HepG2 (cell line): ENCODE results near the gene PAFAH1B1.

Source experiments
- GPN1 ChIP-seq: sonication (generic); formaldehyde crosslinking; IDR thresholded peaks from 2 replicates; pipeline ENCODE4 v1.5.1; 2020; ENCODE audit warnings: missing genetic modification reagents, borderline replicate concordance
- KLF12 ChIP-seq: sonication (generic); formaldehyde crosslinking; IDR thresholded peaks from 2 replicates; pipeline ENCODE4 v1.4.0; 2020; ENCODE audit warnings: missing genetic modification reagents, borderline replicate concordance
- PHF5A ChIP-seq: IDR thresholded peaks from one replicate; pipeline ENCODE4 v1.6.1; 2018; ENCODE audit warnings: low read depth, missing genetic modification reagents; ENCODE audit not compliant: unreplicated experiment
- POLR2AphosphoS5 ChIP-seq: IDR thresholded peaks from 2 replicates; pipeline ENCODE4 v1.6.1; 2012; ENCODE audit warnings: low read depth, low read length
- TCF12 ChIP-seq, 2 experiments: fragments of 450-650 bp in 1 of 2; sonication (generic) in 1 of 2; formaldehyde crosslinking in 1 of 2; IDR thresholded peaks; 2 replicates each; pipeline versions ENCODE4 v1.6.1 to v1.8.0; 2017 to 2022; ENCODE audit warnings: antibody characterized with exemption in 1 of 2, mild to moderate bottlenecking in 1 of 2, missing genetic modification reagents in 1 of 2, moderate library complexity in 1 of 2
- ZNF335 ChIP-seq: sonication (generic); formaldehyde crosslinking; IDR thresholded peaks from 2 replicates; pipeline ENCODE4 v1.4.0; 2020; ENCODE audit warnings: missing genetic modification reagents
- TF ChIP-seq, protein P1 (sequence below): conservative IDR thresholded peaks from 2 replicates; pipeline ENCODE4 v1.6.1; 2018; ENCODE audit warnings: missing genetic modification reagents
- TF ChIP-seq, protein P2 (sequence below): sonication (generic); formaldehyde crosslinking; conservative IDR thresholded peaks from 2 replicates; pipeline ENCODE4 v1.4.0; 2020; ENCODE audit warnings: missing genetic modification reagents
- TF ChIP-seq, protein P3 (sequence below): IDR thresholded peaks from 2 replicates; pipeline ENCODE4 v1.6.1; 2012; ENCODE audit warnings: inconsistent platforms

DNA sequence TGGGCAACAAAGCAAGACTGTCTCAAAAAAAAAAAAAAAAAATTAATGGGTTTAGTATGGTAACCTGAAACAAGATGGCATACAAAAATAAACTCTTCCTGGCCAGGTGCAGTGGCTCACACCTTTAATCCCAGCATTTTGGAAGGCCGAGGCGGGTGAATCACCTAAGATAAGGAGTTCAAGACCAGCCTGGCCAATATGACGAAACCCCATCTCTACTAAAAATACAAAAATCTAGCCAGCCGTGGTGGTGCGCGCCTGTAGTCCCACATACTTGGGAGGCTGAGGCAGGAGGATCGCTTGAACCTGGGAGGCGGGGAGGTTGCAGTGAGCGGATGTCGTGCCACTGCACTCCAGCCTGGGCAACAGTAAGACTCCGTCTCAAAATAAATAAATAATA is 55.7 kb downstream of the PAFAH1B1 start:
- TF ChIP-seq PHF5A (CRISPR knock-in tag) (no peak), GPN1 (no peak), KLF12 (no peak), POLR2AphosphoS5 (no peak), ZNF335 (CRISPR knock-in tag) (no peak), TCF12 (IDR thresholded peaks at IDR 0.05) (no peak), TCF12 (CRISPR knock-in tag; IDR thresholded peaks at IDR 0.05) (no peak)
- TF ChIP-seq, protein P1, sequence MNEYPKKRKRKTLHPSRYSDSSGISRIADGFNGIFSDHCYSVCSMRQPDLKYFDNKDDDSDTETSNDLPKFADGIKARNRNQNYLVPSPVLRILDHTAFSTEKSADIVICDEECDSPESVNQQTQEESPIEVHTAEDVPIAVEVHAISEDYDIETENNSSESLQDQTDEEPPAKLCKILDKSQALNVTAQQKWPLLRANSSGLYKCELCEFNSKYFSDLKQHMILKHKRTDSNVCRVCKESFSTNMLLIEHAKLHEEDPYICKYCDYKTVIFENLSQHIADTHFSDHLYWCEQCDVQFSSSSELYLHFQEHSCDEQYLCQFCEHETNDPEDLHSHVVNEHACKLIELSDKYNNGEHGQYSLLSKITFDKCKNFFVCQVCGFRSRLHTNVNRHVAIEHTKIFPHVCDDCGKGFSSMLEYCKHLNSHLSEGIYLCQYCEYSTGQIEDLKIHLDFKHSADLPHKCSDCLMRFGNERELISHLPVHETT (CRISPR knock-in tag), result no peak
- TF ChIP-seq, protein P2, sequence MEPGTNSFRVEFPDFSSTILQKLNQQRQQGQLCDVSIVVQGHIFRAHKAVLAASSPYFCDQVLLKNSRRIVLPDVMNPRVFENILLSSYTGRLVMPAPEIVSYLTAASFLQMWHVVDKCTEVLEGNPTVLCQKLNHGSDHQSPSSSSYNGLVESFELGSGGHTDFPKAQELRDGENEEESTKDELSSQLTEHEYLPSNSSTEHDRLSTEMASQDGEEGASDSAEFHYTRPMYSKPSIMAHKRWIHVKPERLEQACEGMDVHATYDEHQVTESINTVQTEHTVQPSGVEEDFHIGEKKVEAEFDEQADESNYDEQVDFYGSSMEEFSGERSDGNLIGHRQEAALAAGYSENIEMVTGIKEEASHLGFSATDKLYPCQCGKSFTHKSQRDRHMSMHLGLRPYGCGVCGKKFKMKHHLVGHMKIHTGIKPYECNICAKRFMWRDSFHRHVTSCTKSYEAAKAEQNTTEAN (CRISPR knock-in tag), result no peak
- TF ChIP-seq, protein P3, sequence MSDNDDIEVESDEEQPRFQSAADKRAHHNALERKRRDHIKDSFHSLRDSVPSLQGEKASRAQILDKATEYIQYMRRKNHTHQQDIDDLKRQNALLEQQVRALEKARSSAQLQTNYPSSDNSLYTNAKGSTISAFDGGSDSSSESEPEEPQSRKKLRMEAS, result no peak
